Activated CD8-positive, alpha-beta T cell treated with anti-CD3 and anti-CD28 coated beads for 36 hours (primary cell): Measurements from ENCODE around the gene RAB15. TPM values are rescaled to one million over a fixed set of nuclear protein-coding genes. Genes with fewer than 3 reads are reported as not detected.

Experiments used
- ATAC-seq: fragments of 200-7000 bp; cut with Tn5 transposase; one replicate; pipeline ENCODE4 v1.10.0; 2021; ENCODE audit warnings: mild to moderate bottlenecking, moderate library complexity
- CTCF ChIA-PET: fragments of 350-600 bp; sonication (Branson Sonifier 250); formaldehyde crosslinking; loops from one replicate; lab custom pipeline; 2021; ENCODE audit warnings: antibody characterized with exemption; lab: Charles Lee
- POLR2A ChIA-PET: fragments of 350-600 bp; sonication (Branson Sonifier 250); formaldehyde crosslinking; loops from one replicate; lab custom pipeline; 2021; ENCODE audit warnings: antibody characterized with exemption; lab: Charles Lee
- DNase-seq: peaks from one replicate; pipeline ENCODE4 v3.0.0-alpha.2; 2020
- H3K27ac Mint-ChIP-seq: one replicate; pipeline ENCODE4 v1.8.0; 2021; ENCODE audit warnings: mild to moderate bottlenecking, mixed read lengths
- H3K27me3 Mint-ChIP-seq: one replicate; pipeline ENCODE4 v1.8.0; 2021; ENCODE audit warnings: mixed read lengths
- H3K36me3 Mint-ChIP-seq: one replicate; pipeline ENCODE4 v1.8.0; 2021; ENCODE audit warnings: low read depth, mixed read lengths
- H3K4me1 Mint-ChIP-seq: one replicate; pipeline ENCODE4 v1.8.0; 2021; ENCODE audit warnings: low read depth, mixed read lengths
- H3K4me3 Mint-ChIP-seq: one replicate; pipeline ENCODE4 v1.8.0; 2021; ENCODE audit warnings: mild to moderate bottlenecking, moderate library complexity, mixed read lengths
- H3K9me3 Mint-ChIP-seq: one replicate; pipeline ENCODE4 v1.8.0; 2021; ENCODE audit warnings: mixed read lengths
- intact Hi-C: fragments of 100-400 bp; cut with micrococcal nuclease; formaldehyde crosslinking; loops from one replicate; pipeline ENCODE4 v1.10.0; 2022
- total RNA-seq, 2 experiments: library from RNA; stranded (reverse); gene quantifications; one replicate each; pipeline ENCODE4 v1.2.3, GENCODE V29; 2021
- TF ChIP-seq, protein P1 (sequence below): fragments of 200-600 bp; IDR thresholded peaks from one replicate; pipeline ENCODE4 v1.8.0; 2022; ENCODE audit warnings: antibody characterized with exemption, mild to moderate bottlenecking

RAB15 gene
- total RNA-seq, 2 experiments from 2014 or later, result 2.1 to 2.3 TPM

GRCh38 chr14:64951291-64951690 lies 20.8 kb downstream of the RAB15 start:
- Mint-ChIP-seq H3K9me3 (no peaks in the 10 kb centered on the region), H3K4me1 (peaks cover 7% of the 10 kb centered on the region), H3K36me3 (peaks cover 2% of the 10 kb centered on the region), H3K27me3 (no peaks in the 10 kb centered on the region), H3K27ac (no peak overlapping the region), H3K4me3 (no peak overlapping the region)
- DNase-seq, result no peak
- POLR2A ChIA-PET, result interaction anchor here (0.6 kb wide), 1 partner anchor 17 kb away, joined by 3 read pairs; no protein-coding TSS in a partner anchor
- intact Hi-C loops, result no loop called here
- CTCF ChIA-PET, result no interaction called here
- TF ChIP-seq, protein P1, sequence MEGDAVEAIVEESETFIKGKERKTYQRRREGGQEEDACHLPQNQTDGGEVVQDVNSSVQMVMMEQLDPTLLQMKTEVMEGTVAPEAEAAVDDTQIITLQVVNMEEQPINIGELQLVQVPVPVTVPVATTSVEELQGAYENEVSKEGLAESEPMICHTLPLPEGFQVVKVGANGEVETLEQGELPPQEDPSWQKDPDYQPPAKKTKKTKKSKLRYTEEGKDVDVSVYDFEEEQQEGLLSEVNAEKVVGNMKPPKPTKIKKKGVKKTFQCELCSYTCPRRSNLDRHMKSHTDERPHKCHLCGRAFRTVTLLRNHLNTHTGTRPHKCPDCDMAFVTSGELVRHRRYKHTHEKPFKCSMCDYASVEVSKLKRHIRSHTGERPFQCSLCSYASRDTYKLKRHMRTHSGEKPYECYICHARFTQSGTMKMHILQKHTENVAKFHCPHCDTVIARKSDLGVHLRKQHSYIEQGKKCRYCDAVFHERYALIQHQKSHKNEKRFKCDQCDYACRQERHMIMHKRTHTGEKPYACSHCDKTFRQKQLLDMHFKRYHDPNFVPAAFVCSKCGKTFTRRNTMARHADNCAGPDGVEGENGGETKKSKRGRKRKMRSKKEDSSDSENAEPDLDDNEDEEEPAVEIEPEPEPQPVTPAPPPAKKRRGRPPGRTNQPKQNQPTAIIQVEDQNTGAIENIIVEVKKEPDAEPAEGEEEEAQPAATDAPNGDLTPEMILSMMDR, result no peak
- ATAC-seq, result no peak

GRCh38 chr14:64950889-64951288 lies 21.2 kb downstream of the RAB15 start:
- intact Hi-C loops, result no loop called here
- ATAC-seq, result no peak

DNA sequence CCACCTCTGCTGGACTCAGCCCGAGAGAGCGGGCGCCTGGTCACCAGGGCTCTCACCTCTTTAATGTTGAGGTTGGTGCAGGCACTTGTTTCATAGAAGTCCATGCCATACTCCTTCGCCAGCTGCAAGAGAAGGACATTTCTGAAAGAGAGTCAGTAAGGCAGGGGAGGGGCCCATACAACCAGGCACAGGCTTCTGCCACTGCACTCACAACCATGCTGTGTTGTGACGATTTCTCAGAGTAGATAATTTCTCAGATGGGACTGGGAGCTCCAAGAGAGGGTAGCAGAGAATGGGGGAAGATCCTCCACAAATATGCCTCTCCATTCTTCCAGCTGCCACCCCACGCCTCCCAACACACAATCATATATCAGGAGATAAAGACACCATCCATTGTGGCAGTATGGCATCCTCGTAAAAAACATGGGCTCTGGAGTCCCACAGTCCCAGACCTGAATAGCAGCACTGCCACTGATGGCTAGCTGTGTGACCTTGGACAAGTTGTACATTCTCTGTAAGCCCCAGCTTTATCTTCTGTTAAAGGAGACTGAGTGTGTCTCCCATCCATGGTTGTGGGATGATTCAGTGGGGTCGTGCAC lies 23.4 kb downstream of the RAB15 start:
- Mint-ChIP-seq H3K27me3 (no peaks in the 10 kb centered on the region), H3K36me3 (peaks cover 16% of the 10 kb centered on the region), H3K9me3 (no peaks in the 10 kb centered on the region), H3K27ac (no peak overlapping the region), H3K4me3 (no peak overlapping the region), H3K4me1 (peaks cover 16% of the 10 kb centered on the region)
- DNase-seq (no peak), ATAC-seq (no peak)
- ChIA-PET POLR2A (interaction anchor here (1.4 kb wide), 1 partner anchor 8 kb away, joined by 4 read pairs; no protein-coding TSS in a partner anchor), CTCF (interaction anchor here (0.9 kb wide), 1 partner anchor 17 kb away, joined by 3 read pairs; no protein-coding TSS in a partner anchor)
- intact Hi-C loops, result no loop called here
- TF ChIP-seq, protein P1, result no peak

More at GRCh38 chr14:64950889-64951288, 21.2 kb downstream of the RAB15 start:
- no peak for DNase-seq
- H3K27ac Mint-ChIP-seq, result no peak overlapping the region
- ChIA-PET POLR2A (interaction anchor here (0.6 kb wide), 1 partner anchor 17 kb away, joined by 3 read pairs; no protein-coding TSS in a partner anchor), CTCF (interaction anchor here (1.1 kb wide), 1 partner anchor 15 kb away, joined by 5 read pairs; no protein-coding TSS in a partner anchor)
- H3K4me3 Mint-ChIP-seq, result no peak overlapping the region
- H3K27me3 Mint-ChIP-seq, result no peaks in the 10 kb centered on the region
- peaks cover 2% of the 10 kb centered on the region for H3K36me3 Mint-ChIP-seq
- H3K4me1 Mint-ChIP-seq, result peaks cover 7% of the 10 kb centered on the region
- no peaks in the 10 kb centered on the region for H3K9me3 Mint-ChIP-seq
- TF ChIP-seq, protein P1, result no peak

DNA sequence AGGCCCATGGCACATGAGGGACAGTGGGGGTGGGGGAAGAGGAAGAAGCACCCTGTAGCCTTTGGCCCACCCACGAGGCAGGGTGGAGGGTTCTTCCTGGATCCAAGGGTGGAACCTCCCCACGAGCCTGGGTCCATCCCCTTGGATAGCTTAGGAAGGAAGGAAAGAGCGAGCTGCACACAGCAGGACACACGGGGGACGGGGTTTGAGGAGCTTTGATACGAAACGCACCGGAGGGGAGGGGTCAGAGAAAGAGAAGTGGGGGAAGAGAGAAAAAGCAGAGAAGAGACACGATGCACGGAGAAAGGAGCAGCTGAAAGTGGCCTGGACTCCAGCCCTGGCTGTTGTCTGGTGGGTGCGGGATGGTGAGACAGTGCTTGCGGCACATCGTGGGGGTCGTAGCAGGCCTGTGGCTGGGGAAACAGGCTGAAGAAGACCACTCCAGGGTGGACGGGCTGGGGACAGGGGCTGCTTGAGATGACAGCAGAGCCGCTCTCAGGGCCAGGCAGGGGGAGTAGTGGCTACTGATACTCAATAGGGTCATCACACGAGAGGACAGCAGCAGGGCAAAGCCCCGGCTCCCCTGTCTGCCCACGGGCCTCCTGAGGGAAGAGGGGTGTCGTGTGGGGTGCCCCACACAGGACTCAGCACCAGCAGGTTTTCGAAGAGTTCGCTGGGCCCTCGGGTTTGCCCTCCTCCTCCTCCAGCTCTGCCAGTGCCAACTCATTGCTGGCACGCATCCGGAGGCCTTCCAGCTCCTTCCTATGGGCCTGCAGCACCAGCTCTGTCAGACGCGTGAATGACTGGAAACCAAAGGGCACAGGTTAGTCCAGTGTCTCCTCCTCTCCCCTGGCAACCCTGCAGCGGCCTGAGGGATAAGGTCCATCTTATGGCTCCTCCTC lies 24.2 kb downstream of the RAB15 start:
- DNase-seq, result no peak

More for the DNA sequence above, 24.2 kb downstream of the RAB15 start:
- H3K4me1 Mint-ChIP-seq, result peaks cover 23% of the 10 kb centered on the region
- H3K4me3 Mint-ChIP-seq, result no peak overlapping the region
- H3K27me3 Mint-ChIP-seq, result no peaks in the 10 kb centered on the region
- POLR2A ChIA-PET, result interaction anchor here (0.5 to 1.4 kb wide), 3 partner anchors 9 to 48 kb away, joined by 3 to 4 read pairs (median 4); no protein-coding TSS in a partner anchor
- CTCF ChIA-PET, result interaction anchor here (0.9 kb wide), 1 partner anchor 18 kb away, joined by 3 read pairs; no protein-coding TSS in a partner anchor
- ATAC-seq, result no peak
- TF ChIP-seq, protein P1, result no peak
- intact Hi-C loops, result no loop called here
- H3K9me3 Mint-ChIP-seq, result no peaks in the 10 kb centered on the region
- no peak overlapping the region for H3K27ac Mint-ChIP-seq
- peaks cover 22% of the 10 kb centered on the region for H3K36me3 Mint-ChIP-seq
